ENCODE measurements around the gene FOXC2.

The FOXC2 gene

DNA sequence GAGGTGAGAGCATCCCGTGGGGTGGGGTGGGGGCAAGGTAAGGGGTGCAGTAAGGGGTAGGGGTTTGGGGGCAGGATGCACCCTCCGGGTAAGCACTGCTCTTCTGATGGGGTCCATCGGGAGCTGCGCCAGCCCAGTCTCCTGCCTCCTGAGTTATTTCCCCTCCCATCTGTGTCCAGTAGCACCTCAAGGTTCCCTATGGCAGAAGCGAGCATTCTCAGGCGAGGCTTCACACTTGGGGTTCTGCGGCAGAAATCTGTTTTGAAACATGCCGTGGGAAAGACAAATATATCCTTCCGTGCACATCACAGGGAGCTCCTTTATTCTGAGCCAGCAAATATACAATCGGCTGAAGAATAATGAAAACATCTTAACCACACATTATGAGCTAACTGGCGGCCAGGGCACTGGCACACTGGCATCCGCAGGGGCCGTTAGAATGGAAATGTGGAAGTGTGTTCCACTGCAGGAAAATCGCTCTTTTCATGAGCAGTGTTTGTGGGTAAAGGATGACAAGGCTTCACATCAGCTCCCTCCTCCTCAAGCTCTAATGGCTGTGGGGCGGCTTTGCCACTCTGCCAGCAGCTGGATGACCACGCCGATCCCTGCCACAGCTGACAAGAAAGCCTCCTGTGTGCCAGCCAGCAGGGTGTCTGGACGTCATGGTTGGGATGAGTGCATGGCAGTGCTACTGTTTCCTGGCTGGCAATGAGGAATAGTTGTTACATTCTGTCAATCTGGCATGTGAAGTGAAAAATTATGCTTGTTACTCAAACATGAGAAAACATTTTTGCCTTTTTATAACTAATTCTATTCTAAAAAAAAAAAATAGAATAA, 31.6 kb upstream of the FOXC2 start:
- no peaks in the 10 kb centered on the region for H3K4me1 ChIP-seq

DNA sequence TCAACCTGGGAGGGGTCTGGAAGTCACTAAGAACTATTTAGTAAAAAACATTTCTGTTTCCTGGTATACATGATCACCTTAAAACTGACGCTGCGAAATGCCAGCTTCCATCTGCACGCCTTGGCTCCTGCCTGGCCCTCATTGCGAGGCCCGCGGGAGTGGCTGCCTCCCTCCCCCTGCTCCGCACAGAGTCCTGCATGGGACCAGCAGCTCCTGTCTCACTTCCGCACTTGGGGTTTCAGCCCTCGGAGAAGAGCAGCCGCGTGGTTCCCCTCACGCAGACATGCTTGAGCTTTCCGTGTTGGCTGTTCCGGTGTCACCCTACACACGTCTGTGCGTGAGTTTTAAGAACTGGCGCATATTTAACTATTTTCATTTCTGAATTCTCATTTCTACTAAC, 30.0 kb upstream of the FOXC2 start:
- Histone ChIP-seq H3K27me3 (no peaks in the 10 kb centered on the region), H3K36me3 (peaks cover 66 to 91% (median 88%) of the 10 kb centered on the region in 3 donors), H3K4me1 (no peaks in the 10 kb centered on the region), H3K9me3 (no peaks in the 10 kb centered on the region), H3K27ac (no peak overlapping the region), H3K4me3 (no peak overlapping the region)
- TF ChIP-seq, protein P1, sequence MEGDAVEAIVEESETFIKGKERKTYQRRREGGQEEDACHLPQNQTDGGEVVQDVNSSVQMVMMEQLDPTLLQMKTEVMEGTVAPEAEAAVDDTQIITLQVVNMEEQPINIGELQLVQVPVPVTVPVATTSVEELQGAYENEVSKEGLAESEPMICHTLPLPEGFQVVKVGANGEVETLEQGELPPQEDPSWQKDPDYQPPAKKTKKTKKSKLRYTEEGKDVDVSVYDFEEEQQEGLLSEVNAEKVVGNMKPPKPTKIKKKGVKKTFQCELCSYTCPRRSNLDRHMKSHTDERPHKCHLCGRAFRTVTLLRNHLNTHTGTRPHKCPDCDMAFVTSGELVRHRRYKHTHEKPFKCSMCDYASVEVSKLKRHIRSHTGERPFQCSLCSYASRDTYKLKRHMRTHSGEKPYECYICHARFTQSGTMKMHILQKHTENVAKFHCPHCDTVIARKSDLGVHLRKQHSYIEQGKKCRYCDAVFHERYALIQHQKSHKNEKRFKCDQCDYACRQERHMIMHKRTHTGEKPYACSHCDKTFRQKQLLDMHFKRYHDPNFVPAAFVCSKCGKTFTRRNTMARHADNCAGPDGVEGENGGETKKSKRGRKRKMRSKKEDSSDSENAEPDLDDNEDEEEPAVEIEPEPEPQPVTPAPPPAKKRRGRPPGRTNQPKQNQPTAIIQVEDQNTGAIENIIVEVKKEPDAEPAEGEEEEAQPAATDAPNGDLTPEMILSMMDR (IDR thresholded peaks at IDR 0.05) = no peak
- intact Hi-C loops (cut with DNase I; ENCODE audit: low total_unique reads) = no loop called here
- no peak for DNase-seq

More for the DNA sequence above, 31.6 kb upstream of the FOXC2 start:
- Histone ChIP-seq H3K36me3 (peaks cover 64 to 84% (median 83%) of the 10 kb centered on the region in 3 donors), H3K9me3 (no peaks in the 10 kb centered on the region), H3K4me3 (no peak overlapping the region), H3K27ac (no peak overlapping the region), H3K27me3 (no peaks in the 10 kb centered on the region)
- no peak for DNase-seq
- TF ChIP-seq, protein P1 (IDR thresholded peaks at IDR 0.05) = no peak
- intact Hi-C loops (cut with DNase I; ENCODE audit: low total_unique reads) = no loop called here

DNA sequence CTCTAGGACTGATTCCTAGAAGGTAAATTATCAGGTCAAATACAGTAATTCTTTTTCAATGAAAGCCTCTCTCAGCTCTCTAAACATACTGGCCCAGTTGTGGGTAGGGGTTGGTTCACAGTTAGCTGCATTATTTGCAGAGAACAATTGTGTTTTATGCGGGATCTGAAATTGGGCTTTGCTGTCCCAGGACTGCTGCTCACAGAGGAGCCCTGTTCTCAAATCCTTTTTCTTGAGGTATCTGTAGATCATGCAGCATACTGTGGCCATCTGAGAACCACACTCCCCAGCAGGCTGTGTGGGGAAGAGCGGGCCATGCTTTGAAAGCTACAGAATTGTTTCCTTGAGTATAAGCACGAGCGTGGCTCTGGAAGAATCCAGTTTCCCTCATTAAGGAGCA, 29.1 kb upstream of the FOXC2 start:
- intact Hi-C loops (cut with DNase I; ENCODE audit: low total_unique reads) = no loop called here
- no peaks in the 10 kb centered on the region for H3K4me1 ChIP-seq
- no peak for DNase-seq
- H3K27ac ChIP-seq = no peak overlapping the region
- TF ChIP-seq, protein P1 (IDR thresholded peaks at IDR 0.05) = no peak
- H3K9me3 ChIP-seq = no peaks in the 10 kb centered on the region
- no peak overlapping the region for H3K4me3 ChIP-seq
- peaks cover 68 to 91% (median 88%) of the 10 kb centered on the region in 3 donors for H3K36me3 ChIP-seq
- H3K27me3 ChIP-seq = no peaks in the 10 kb centered on the region

DNA sequence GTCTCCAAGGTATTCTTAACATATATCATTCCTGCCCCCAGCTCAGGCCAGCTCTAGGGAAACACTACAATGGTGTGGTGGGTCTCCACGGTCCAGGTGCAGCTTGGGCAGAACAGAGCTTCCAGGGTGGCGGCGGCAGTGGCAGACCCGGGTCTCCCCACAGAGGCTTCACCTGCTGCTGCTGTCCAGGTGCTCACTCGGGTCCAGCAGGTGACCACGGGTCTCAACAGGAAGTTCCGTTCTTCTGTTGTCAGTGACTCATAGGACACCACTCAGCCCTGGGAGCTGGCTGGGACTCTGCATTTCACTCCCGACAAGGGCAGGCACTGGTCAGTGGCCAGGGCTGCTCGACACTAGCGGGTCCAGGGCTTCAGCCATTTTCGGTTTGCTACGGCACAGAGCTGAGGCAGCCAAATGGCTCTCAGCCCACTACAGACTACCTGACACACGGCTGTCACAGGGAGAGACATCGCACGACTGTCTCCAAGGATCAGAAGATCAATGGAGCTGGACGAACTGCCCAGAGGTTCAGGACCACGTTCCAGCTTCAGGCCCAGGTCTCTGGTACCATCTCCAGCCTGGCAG, 28.3 kb upstream of the FOXC2 start:
- H3K9me3 ChIP-seq = no peaks in the 10 kb centered on the region
- peaks cover 69 to 91% (median 88%) of the 10 kb centered on the region in 3 donors for H3K36me3 ChIP-seq
- no peak overlapping the region for H3K4me3 ChIP-seq
- intact Hi-C loops (cut with DNase I; ENCODE audit: low total_unique reads) = no loop called here
- DNase-seq = no peak
- TF ChIP-seq, protein P1 (IDR thresholded peaks at IDR 0.05) = no peak
- no peaks in the 10 kb centered on the region for H3K27me3 ChIP-seq
- no peak overlapping the region for H3K27ac ChIP-seq
- H3K4me1 ChIP-seq = no peaks in the 10 kb centered on the region

DNA sequence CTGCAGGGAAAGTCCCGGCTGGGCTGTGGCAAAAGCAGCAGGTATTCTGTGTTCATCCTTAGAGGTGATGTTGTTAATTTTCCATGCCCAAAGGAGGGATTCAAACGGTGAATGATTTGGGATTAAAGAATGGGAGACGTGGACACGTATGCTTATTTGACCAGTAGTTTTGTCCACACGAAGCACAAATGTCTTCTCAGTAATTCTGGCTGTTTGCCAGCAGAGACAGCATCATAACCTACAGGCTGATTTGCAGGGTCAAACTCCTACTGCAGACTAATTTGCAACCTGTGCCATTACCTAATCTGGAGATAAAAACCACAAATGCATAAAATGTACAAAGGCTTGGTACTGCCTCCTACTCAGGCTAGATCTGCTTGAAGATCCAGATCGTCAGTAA, 25.7 kb upstream of the FOXC2 start:
- Histone ChIP-seq H3K9me3 (no peaks in the 10 kb centered on the region), H3K27me3 (no peaks in the 10 kb centered on the region), H3K27ac (no peak overlapping the region), H3K4me1 (peaks cover 0 to 6% (median 0%) of the 10 kb centered on the region in 4 donors), H3K36me3 (peaks cover 72 to 92% (median 91%) of the 10 kb centered on the region in 3 donors), H3K4me3 (no peak overlapping the region)
- TF ChIP-seq, protein P1 (IDR thresholded peaks at IDR 0.05) = no peak
- intact Hi-C loops (cut with DNase I; ENCODE audit: low total_unique reads) = no loop called here
- DNase-seq = no peak

Data from tibial artery (tissue), 4 donors.